Measurements from ENCODE around the gene SSBP2. TPM values are rescaled to one million over a fixed set of nuclear protein-coding genes. Genes with fewer than 3 reads are reported as not detected.

SSBP2 gene
- total and polyA plus RNA-seq, 2 donors (not counting 3 experiments of a cell fraction or from before 2014, with no cell fraction given): 9.6 to 11.5 TPM

DNA sequence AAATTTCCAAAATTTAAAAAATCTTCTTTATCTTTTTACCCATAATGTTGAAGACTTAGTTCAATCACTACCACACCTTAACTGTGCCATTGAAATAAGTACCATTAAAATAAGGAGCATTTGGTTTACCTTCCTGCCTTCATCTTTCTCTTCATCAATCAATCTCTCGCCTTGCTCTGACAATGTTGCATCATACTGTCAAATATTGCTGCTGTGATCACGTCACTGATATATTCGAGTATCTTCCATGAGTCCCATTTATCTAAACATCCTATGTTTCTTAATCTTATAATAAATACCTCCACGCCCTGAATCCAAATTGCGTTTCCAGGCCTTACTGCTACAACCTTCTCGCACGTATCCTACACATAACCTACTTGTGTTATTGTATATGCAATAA, 201.8 kb downstream of the SSBP2 start:
- no peak overlapping the region for H3K4me2 ChIP-seq (ENCODE audit: insufficient read depth, low read length)
- TF ChIP-seq GATA2 (IDR thresholded peaks at IDR 0.05; ENCODE audit: insufficient read depth, insufficient read length, low read depth, low read length) (no peak), MYC (IDR thresholded peaks at IDR 0.05; ENCODE audit: low read depth, low read length) (no peak), POLR2A (IDR thresholded peaks at IDR 0.05; ENCODE audit: low read depth, low read length) (no peak), EZH2 (IDR thresholded peaks at IDR 0.05; ENCODE audit: borderline replicate concordance, low read depth, low read length, severe bottlenecking) (no peak), FOS (IDR thresholded peaks at IDR 0.05; ENCODE audit: borderline replicate concordance, insufficient read depth, low read length) (no peak), POLR2AphosphoS5 (IDR thresholded peaks at IDR 0.05; ENCODE audit: insufficient read depth, low read depth, low read length) (no peak), JUN (IDR thresholded peaks at IDR 0.05; ENCODE audit: borderline replicate concordance, insufficient read depth, insufficient read length, low read depth) (no peak)
- TF ChIP-seq, protein P1, sequence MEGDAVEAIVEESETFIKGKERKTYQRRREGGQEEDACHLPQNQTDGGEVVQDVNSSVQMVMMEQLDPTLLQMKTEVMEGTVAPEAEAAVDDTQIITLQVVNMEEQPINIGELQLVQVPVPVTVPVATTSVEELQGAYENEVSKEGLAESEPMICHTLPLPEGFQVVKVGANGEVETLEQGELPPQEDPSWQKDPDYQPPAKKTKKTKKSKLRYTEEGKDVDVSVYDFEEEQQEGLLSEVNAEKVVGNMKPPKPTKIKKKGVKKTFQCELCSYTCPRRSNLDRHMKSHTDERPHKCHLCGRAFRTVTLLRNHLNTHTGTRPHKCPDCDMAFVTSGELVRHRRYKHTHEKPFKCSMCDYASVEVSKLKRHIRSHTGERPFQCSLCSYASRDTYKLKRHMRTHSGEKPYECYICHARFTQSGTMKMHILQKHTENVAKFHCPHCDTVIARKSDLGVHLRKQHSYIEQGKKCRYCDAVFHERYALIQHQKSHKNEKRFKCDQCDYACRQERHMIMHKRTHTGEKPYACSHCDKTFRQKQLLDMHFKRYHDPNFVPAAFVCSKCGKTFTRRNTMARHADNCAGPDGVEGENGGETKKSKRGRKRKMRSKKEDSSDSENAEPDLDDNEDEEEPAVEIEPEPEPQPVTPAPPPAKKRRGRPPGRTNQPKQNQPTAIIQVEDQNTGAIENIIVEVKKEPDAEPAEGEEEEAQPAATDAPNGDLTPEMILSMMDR (IDR thresholded peaks at IDR 0.05; ENCODE audit: extremely low read depth in 1 of 2, insufficient read depth in 1 of 2, low read depth in 1 of 2, low read length in 2 of 2): no peak
- TF ChIP-seq, protein P2, sequence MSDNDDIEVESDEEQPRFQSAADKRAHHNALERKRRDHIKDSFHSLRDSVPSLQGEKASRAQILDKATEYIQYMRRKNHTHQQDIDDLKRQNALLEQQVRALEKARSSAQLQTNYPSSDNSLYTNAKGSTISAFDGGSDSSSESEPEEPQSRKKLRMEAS (IDR thresholded peaks at IDR 0.05; ENCODE audit: insufficient read depth, insufficient read length): no peak
- no peak overlapping the region for H3K9ac ChIP-seq (replicated peaks; ENCODE audit: extremely low read depth, insufficient read depth, low read length)
- DNase-seq (ENCODE audit: low read depth, low spot score) (no peak), FAIRE-seq (no peak)
- ChIA-PET POLR2A (no interaction called here), CTCF (no interaction called here)
- no peaks in the 10 kb centered on the region for H3K36me3 ChIP-seq (ENCODE audit: control insufficient read depth in 2 of 2, extremely low read depth in 1 of 2, insufficient read depth in 2 of 2, low read length in 2 of 2)
- H3K9me1 ChIP-seq (replicated peaks; ENCODE audit: control insufficient read depth, extremely low read depth, insufficient read depth, low read length): no peaks in the 10 kb centered on the region
- no TSS peak for BruUV-seq (replicated peaks)
- no peaks in the 10 kb centered on the region for H4K20me1 ChIP-seq (replicated peaks; ENCODE audit: control insufficient read depth, extremely low read depth, insufficient read depth, low read length)
- no peak overlapping the region for H3K4me3 ChIP-seq (replicated peaks in 1 of 3; ENCODE audit: insufficient read depth in 1 of 3, low read depth in 1 of 3, low read length in 3 of 3)
- no peaks in the 10 kb centered on the region for H3K79me2 ChIP-seq (ENCODE audit: control insufficient read depth, insufficient read depth, low read length)
- H3K27ac ChIP-seq (ENCODE audit: insufficient read depth, low read depth, low read length): no peak overlapping the region
- no peaks in the 10 kb centered on the region for H3K27me3 ChIP-seq (ENCODE audit: control insufficient read depth in 2 of 2, insufficient read depth in 2 of 2, low read length in 2 of 2)
- dilution Hi-C loops (cut with MboI; ENCODE audit: extremely low pct_ligation_motif_present, low sequenced_read_pairs) (no loop called here), intact Hi-C loops (cut with micrococcal nuclease) (no loop called here)
- no peak overlapping the region for H2AFZ ChIP-seq (ENCODE audit: low read depth, low read length)
- H3K4me1 ChIP-seq (ENCODE audit: control insufficient read depth, extremely low read depth, insufficient read depth, low read length): peaks cover 18% of the 10 kb centered on the region
- no peaks in the 10 kb centered on the region for H3K9me3 ChIP-seq (replicated peaks; ENCODE audit: control insufficient read depth, insufficient read depth, low read length)
